ENCODE results near the gene C19orf25. TPM values are rescaled to one million over a fixed set of nuclear protein-coding genes. Genes with fewer than 3 reads are reported as not detected.
A peak's percentile ranks its signal among the peaks of the same experiment; 100 is the strongest.

The C19orf25 gene
- total RNA-seq, 1 donor, result 30.0 TPM

DNA sequence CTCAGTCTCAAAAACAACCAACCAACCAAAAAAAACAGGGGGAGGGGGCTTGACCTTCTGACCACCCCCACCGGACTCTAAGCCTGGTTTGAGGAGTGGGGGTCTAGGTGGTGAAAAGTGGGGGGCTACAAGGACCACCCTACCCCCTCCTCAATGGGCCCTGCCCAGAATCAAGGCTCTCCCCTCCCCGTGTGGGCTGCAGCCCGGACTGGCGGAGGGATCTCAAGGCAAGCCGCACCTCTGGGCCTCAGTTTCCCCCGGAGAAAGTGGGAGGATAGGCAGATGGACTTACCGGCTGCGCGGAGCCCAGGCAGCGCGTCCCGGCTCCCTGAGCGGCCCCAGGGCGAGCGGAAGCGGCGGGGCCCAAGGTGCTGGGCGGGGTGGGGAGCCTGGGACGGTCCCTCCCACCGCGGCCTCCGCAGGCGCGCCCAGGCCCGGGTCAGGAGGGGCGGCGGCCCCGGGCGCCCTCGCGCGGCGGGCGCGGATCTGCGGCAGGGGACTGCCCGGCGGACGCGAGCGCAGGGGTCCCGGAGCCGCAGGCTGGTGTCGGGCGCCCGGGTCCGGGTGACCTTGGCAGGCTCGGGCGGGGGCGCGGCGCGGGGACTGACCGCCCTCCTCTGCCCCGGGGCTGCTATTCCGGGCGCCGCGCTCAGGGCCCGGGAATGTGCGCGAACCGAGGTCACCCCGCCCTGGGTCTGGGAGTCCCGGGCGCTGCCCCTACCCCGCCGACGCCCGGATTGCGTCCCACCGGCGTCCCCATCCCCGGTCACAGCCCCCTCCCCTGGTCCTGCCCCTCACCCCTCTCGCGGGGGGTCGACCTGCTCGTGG, 33.9 kb upstream of the C19orf25 start, which contains the start of gene ADAMTSL5:
Gene ADAMTSL5, minus strand, starts transcription at position 349 of the 828 bp plus-strand sequence. CDS start 2,076 bp downstream, outside the sequence.
- Histone ChIP-seq H3K36me3 (ENCODE audit: insufficient read depth, low read length) (no peaks in the 10 kb centered on the region), H2AFZ (ENCODE audit: low read length) (no peak within 1 kb of the TSS), H3K4me2 (ENCODE audit: insufficient read depth, low read length) (peak within 1 kb of the TSS; percentile 39), H3K27ac (ENCODE audit: low read depth, low read length) (no peak within 1 kb of the TSS), H3K9me3 (ENCODE audit: low read depth, low read length) (peaks cover 4% of the 10 kb centered on the region), H3K4me1 (ENCODE audit: insufficient read depth, low read length) (no peaks in the 10 kb centered on the region), H3K27me3 (ENCODE audit: insufficient read depth, low read length) (peaks cover 26% of the 10 kb centered on the region), H3K4me3 (ENCODE audit: insufficient read depth, low read length) (peak within 1 kb of the TSS; percentile 53), H3K79me2 (ENCODE audit: insufficient read depth, low read length) (no peaks in the 10 kb centered on the region), H4K20me1 (ENCODE audit: insufficient read depth, low read length) (no peaks in the 10 kb centered on the region)
- TF ChIP-seq, protein P1, sequence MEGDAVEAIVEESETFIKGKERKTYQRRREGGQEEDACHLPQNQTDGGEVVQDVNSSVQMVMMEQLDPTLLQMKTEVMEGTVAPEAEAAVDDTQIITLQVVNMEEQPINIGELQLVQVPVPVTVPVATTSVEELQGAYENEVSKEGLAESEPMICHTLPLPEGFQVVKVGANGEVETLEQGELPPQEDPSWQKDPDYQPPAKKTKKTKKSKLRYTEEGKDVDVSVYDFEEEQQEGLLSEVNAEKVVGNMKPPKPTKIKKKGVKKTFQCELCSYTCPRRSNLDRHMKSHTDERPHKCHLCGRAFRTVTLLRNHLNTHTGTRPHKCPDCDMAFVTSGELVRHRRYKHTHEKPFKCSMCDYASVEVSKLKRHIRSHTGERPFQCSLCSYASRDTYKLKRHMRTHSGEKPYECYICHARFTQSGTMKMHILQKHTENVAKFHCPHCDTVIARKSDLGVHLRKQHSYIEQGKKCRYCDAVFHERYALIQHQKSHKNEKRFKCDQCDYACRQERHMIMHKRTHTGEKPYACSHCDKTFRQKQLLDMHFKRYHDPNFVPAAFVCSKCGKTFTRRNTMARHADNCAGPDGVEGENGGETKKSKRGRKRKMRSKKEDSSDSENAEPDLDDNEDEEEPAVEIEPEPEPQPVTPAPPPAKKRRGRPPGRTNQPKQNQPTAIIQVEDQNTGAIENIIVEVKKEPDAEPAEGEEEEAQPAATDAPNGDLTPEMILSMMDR (IDR thresholded peaks at IDR 0.05; ENCODE audit: extremely low read depth, low read depth, low read length), result no peak
- DNase-seq (ENCODE audit: insufficient read length, low spot score, missing footprints), result peak; percentile 94

DNA sequence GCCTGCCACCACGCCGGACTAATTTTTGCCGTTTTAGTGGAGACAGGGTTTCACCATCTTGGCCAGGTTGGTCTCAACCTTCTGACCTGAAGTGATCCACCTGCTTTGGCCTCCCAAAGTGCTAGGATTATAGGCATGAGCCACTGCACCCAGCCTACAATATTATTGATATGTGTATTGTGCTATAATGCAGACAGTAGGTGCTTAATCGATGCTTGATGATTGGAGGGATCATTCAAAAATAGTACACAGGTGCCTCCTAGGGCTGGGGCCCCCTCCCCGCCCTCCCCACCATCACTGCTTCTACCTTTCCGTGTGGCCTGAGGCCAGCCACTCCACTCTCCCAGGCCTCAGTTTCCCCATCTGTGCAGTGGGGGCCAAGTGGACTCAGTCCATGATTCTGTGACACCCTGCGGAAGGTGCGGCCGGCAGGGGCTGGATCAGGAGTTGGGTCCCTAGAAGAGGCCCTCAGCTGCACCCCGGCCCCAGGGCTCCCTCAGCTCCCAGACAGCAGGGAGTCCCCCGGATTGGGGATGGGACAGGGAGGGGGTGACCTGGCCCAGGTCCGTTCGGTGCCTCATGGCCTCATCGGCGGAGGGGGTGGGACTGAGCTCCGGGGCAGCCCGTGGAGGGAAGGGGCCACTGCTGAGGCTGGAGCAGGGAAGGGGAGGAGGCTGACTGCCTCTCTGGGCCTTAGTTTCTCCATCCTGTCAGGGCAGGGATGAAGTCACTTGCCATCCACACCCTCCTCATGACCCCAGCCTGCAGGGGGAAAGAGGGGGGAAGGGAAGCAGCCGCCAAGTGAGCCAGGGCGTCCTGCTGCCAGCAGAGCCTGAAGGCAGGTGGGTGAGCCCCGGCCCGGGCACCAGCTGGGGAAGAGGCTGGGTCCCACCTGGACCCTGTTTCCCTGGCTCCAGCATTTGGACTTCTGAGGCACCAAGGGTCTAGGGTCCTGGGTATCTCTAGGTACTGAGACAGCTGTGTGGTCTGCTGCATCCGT, 32.6 kb upstream of the C19orf25 start:
- Histone ChIP-seq H3K36me3 (ENCODE audit: insufficient read depth, low read length) (no peaks in the 10 kb centered on the region), H3K4me2 (ENCODE audit: insufficient read depth, low read length) (no peak overlapping the region), H3K79me2 (ENCODE audit: insufficient read depth, low read length) (no peaks in the 10 kb centered on the region), H3K4me1 (ENCODE audit: insufficient read depth, low read length) (no peaks in the 10 kb centered on the region), H2AFZ (ENCODE audit: low read length) (no peak overlapping the region), H3K27ac (ENCODE audit: low read depth, low read length) (no peak overlapping the region), H4K20me1 (ENCODE audit: insufficient read depth, low read length) (no peaks in the 10 kb centered on the region), H3K9me3 (ENCODE audit: low read depth, low read length) (peaks cover 4% of the 10 kb centered on the region), H3K4me3 (ENCODE audit: insufficient read depth, low read length) (no peak overlapping the region), H3K27me3 (ENCODE audit: insufficient read depth, low read length) (peaks cover 26% of the 10 kb centered on the region)
- peak; percentile 48 for DNase-seq (ENCODE audit: insufficient read length, low spot score, missing footprints)
- TF ChIP-seq, protein P1 (IDR thresholded peaks at IDR 0.05; ENCODE audit: extremely low read depth, low read depth, low read length), result no peak

DNA sequence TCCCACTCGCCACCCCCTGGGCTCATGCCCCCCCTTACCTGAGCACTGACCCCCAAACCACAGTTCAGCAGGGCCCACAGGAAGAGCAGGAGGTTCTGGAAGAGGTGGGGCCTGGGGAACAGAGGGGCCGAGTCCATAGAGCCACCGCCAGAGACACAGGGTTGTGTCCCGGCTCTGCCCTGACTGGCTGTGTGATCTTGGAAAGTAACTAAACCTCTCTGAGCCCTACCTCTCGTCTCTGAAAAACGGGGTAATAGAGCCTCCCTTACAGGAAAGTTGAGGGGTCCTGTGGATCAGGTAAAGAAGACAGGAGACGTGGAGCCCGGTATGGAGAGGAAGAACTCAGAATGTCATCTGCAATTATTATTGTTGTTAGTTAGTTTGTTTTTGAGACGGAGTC, 31.8 kb upstream of the C19orf25 start:
- peaks cover 26% of the 10 kb centered on the region for H3K27me3 ChIP-seq (ENCODE audit: insufficient read depth, low read length)
- H3K4me3 ChIP-seq (ENCODE audit: insufficient read depth, low read length), result no peak overlapping the region

More for the DNA sequence above, 31.8 kb upstream of the C19orf25 start:
- peaks cover 4% of the 10 kb centered on the region for H3K9me3 ChIP-seq (ENCODE audit: low read depth, low read length)
- no peaks in the 10 kb centered on the region for H4K20me1 ChIP-seq (ENCODE audit: insufficient read depth, low read length)
- H3K36me3 ChIP-seq (ENCODE audit: insufficient read depth, low read length), result no peaks in the 10 kb centered on the region
- H3K27ac ChIP-seq (ENCODE audit: low read depth, low read length), result no peak overlapping the region
- no peaks in the 10 kb centered on the region for H3K79me2 ChIP-seq (ENCODE audit: insufficient read depth, low read length)
- no peaks in the 10 kb centered on the region for H3K4me1 ChIP-seq (ENCODE audit: insufficient read depth, low read length)
- no peak overlapping the region for H3K4me2 ChIP-seq (ENCODE audit: insufficient read depth, low read length)
- no peak for DNase-seq (ENCODE audit: insufficient read length, low spot score, missing footprints)
- H2AFZ ChIP-seq (ENCODE audit: low read length), result no peak overlapping the region
- TF ChIP-seq, protein P1 (IDR thresholded peaks at IDR 0.05; ENCODE audit: extremely low read depth, low read depth, low read length), result no peak
